A673 (cell line): ENCODE results near the gene STAG3.

Source experiments
- CTCF ChIP-seq: fragments of 300-800, 200-600 bp; sonication (generic); conservative IDR thresholded peaks from 2 replicates; pipeline ENCODE4 v1.5.1; 2017; ENCODE audit warnings: low read depth, mild to moderate bottlenecking, antibody characterized with exemption, low read length, moderate library complexity, mixed read lengths
- EZH2 ChIP-seq: fragments of 200-600 bp; sonication (generic); IDR thresholded peaks from 2 replicates; pipeline ENCODE4 v1.6.1; 2017; ENCODE audit warnings: borderline replicate concordance, low read depth, mild to moderate bottlenecking, mixed read lengths, antibody characterized with exemption, low read length; ENCODE audit not compliant: poor library complexity, severe bottlenecking

DNA sequence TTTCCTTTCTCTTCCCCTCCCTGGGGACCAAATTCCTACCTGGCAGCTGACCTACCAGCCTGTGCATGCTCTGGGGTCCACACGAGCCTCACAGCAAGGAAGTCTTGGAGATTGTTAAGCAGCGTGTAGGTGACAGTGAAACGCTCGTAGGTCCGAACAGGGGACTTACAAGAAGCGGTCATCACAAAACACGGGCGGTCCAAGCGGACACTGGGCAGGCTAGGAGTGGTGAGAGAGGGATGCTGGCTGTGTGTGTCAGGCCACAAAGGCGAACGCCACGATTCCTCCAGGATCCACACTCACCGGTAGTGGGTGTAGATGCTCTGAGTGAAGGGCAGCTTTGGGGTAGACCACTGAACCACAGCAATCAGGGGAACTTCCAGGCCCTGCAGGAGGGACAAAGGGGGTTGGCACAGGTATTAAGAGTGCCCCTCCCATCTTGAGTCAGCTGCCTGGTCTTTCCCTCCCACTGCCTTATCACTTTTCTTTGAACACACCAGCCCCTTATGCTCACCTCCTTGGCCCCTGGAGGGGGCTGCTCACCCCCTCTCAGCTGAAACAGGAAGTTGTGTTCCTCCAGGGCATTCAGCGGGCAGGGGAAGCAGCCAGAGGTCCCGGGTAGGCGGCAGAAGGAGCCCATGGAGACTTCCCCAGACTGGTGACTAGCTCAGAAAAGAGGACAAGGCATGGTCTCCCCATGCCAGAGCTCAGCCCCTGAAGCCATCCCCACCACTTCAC lies 21.2 kb upstream of the STAG3 start:
- TF ChIP-seq CTCF: no peak
- no peak for TF ChIP-seq EZH2
